Activated T-cell treated with anti-CD3 and anti-CD28 coated beads for 4 hours (primary cell): ENCODE measurements around the gene TBX2.
"Not testable (repeated sequence)": the region's sequence is repeated elsewhere in the genome, so short reads cannot be mapped to it uniquely, and the experiment has no call there.

Source experiments
- DNase-seq: peaks from one replicate; pipeline ENCODE4 v3.0.0-alpha.2; 2020

The TBX2 gene

DNA sequence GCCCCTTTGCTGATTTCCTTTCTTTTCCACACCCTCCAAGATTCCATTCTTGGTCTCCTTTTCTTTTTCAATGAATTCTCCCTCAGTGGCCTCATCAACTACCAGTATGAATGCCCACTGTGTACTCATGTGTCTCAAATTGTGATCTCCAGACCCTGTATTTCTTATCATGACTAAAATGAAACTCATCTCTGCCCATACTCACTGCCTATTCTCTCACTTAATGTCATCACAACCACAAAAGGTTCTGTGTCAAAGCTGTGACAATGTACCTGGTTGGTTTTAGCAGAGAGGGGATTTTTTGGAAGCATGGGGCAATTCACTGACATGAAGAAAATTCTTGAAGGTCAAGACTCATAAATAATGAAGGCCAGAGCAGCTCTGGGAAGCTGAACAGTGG is 41.1 kb downstream of the TBX2 start:
- DNase-seq, result no peak

DNA sequence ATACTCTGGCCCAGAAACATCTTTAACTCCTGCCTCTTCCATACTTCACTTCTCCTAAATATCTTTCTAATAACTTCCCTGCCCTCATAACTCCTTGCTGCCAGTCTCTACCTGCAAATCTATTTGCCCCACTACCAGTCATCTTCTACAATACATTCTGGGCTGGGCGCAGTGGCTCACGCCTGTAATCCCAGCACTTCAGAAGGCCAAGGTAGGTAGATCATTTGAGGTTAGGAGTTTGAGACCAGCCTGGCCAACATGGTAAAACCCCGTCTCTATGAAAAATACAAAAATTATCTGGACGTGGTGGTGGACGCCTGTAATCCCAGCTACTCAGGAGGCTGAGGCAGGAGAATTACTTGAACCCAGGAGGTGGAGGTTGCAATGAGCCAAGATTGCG is 41.9 kb downstream of the TBX2 start:
- DNase-seq, result not testable (repeated sequence)

DNA sequence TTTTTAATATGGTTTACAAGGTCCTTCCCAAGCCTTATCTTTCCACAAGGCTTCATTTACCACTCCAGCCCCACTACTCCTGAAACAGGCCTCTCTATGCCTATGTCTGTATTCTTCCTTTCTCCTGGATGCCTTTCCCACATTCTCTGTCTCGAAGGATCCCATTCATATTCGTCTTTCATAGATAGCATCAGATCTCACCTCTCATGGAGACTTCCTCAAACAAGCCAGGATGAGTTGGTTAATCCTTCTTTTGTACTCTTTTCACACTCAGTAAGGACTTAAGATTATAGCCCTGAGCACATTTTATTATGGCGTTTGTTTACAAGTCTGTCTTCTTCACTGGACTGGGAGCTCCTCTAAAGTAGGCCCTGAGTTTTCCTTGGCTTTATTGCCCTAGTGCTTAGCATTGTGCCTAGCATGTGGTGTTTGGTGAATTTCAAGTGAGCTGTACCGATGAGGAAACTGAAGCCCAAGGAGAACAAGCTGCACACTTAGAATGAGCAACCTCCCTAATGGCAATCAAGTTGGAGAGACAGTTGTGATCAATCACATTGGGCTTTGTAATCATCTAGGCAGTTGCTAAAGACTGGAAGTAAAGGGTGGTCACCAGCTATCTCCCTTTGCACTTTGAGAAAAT is 42.6 kb downstream of the TBX2 start:
- no peak for DNase-seq

DNA sequence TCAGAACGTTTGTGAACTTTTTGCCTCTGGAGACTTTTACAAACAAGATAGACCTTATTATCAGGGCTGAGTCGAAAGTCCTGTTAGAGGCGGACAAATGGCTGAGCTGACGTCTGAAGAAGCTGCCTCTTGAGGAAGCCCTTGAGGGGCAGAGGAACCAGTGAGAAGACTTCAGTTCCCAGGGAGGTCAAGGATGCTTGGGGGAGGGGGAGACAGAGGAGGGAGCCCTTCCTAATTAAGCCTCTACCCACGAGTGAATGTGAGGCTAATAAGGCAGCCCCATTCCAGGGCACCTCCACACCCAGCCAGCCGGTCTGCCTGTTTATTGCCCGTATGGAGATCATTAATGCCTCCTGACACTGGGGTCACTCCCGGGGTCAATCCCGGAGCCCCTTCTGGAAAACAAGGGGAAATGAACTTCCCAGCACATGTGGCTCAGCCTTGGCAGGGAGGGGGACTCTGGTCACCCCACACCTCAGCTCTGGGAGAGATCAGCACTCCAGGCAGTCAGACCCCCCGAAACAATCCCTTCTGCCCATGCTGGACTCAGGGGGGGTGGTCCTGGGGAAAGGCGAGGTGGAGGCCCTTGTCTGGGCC is 43.3 kb downstream of the TBX2 start:
- no peak for DNase-seq

DNA sequence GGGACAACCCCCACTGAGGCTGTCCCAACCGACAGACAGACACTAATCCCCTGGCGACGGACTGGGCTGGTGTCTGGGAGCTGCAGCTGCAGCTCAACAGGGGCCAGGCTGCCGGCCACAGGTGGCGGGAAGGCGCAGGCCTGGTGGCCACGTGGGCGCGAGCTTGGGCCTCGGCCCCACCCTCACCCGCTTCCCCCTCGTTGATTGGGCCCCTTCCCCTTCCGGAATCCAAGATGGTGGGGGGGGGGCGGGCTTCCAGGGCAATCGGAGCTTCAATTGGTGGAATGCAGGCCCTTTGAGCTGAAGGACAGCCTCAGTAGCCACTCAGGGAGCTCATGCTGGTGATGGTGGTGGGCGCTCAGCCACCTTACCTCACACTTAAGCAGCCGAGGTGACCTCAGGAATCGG is 43.8 kb downstream of the TBX2 start:
- no peak for DNase-seq

DNA sequence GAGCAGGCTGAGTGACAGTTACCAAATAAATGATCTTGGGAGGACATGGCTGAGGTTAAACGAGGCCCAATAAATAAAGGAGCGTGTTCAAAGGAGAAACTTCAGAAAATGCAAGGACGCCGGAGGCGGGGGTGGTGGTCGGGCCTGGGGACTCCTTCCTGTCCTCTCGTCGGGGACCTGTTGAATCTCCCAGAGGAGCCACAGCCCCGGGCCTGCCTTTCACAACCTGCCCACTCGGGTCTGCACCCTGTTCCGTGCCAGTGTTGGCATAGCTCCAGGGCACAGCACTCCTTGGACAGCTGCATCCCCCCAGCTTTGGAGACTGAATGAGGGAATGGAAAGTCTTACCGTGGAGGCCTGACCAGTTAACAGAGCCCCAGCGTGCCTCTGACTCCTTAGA is 44.4 kb downstream of the TBX2 start:
- DNase-seq, result no peak

DNA sequence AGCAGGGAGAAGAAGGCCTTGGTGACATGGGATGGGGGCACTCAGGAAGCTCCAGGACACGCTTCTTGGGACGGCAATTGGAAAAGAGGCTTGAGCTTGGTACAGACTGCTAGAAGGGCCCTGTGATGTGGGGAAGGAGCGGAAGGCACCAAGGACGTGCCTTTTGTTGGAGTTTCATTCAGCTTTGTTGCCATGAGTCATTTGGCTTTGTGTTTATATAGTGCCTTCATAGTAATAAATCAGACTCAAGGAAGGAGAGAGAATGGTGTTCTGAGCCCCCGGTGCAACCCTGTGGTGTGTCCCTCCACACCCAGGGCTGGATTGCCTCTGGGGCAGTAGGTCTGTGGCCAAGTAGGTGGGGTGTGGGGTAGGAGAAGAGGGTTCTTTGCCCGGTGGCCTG is 45.2 kb downstream of the TBX2 start:
- DNase-seq, result no peak

DNA sequence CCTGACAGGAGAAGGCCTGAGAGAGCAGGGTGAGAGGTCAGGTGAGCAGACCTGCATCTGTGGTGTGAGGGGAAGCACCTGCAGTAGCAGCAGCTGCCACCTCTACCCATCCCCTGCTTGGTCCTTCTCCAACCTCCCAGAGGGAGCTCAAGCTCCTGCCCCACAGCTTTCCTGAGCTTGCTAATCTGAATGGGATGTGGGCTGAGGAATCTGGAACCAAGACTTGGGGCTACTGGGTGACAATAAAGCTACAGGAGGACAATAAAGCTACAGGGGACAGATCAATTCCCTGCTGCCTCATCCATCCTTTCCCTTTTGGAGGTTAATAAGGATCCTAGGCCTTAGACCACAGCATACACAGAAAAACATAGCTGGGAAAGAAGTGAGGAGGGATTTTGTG is 47.7 kb downstream of the TBX2 start:
- DNase-seq, result no peak

DNA sequence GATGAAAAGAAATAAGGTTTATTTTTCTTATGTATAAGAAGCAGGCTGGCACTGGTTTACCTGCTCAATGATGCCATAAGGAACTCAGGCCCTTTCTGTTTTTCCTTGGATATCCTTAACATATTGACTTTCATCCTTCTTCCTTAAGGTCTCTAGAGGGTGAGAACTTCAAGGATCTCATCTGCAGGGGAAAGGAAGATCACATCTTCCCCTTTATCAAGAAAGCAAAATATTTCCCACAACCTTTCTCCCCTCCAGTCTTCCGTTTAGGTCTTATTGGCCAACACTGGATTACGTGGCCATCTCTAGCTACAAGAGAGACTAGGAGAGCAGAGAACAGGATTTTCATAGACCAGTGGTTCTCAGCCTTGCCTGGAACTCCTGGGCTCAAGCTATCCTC is 48.4 kb downstream of the TBX2 start:
- no peak for DNase-seq

DNA sequence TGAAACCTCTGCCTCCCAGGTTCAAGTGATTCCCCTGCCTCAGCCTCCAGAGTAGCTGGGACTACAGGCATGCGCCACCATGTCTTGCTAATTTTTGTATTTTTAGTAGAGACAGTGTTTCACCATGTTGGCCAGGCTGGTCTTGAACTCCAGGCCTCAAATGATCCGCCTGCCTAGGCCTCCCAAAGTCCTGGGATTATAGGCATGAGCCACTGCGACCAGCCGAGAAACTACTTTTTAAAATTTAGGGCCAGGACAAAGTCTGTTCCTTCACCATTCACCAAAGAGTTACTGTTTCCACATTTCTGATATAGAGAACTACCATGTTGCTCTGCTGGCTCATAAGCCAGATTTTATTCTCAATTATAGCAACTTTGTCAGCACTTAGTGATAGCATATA is 49.5 kb downstream of the TBX2 start:
- not testable (repeated sequence) for DNase-seq

DNA sequence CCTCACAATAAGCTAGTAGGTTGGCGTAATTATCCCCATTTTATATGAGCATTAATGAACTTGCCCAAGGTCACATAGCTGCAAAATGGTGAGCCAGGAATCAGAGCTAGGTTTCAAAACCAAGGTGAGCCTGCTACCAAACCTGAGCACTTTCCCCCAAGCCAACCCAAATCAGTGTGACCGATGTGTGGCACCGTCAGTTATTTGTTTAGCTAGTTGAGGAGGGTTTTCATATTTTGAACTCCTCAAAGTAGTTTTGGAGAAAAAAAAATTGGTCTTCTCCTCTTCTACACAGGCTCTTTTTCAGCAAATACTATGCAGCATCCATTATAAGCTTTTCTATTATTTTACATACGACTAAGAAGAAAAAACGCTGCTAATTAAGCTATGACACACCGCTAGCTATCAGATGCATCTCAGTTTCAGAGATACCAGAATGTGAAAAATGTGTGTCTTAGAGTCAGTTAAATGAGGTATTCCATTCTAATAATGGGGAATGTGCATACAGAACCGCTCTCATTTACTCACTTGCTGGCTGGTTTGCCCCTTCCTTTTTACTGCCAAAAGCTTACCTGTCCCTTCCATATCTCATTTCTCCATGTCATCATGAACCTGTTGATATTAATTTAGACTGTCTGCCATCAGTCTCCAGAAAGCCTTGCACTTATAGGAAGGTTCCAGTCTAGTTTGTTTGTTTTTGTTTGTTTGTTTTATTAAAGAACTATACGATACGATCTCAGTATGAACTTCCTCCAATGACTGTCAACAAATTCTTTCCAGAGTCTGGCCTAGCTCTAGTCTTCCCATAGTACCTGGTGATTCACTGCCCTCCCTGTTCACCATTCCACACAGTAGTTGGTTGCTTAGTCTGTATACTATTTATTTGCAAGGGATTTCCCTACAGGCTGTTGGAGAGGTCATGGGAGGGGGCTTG is 50.3 kb downstream of the TBX2 start:
- DNase-seq, result no peak

DNA sequence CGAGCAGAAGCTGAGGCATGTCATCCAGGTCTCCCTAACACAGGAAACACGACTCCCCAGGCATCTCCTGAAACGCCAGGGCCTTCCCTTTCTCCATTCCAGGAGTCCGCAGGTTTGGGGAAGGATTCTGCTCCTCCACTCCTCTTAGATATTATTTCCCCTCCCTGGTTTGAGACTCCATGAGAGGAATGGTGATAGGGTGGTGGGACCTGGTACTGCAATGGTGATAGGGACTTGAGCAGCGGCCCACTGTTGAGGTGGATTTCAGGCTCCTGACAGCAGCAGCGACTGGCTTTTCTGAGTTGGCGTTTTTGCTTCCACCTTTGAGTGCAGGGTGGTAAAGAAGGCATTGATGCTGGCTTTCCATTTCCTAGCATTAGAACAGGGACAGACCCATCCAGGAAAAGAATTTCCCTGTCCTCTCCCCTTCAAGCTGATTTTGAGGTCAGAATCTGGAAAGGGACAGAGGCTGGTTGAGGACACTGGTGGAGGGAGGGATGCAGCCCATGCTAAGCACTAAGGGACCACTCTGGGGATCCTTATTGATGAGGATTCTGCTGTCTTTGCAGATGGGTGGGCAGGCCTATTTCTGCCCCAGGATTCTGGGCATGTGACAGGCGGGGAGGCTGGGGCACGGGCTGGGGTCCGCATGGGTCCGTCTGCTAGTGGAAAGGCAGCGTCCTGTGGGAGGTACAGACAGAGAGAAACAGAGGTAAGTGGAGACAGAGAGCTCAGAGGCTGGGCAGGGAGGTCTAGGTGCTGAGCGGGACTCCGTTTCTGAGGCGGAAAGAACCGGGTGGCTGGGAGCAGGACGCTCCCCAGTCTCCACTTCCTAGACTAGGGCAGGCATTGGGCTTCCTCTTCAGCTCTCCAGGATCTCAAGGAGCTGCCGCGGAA is 51.2 kb downstream of the TBX2 start:
- no peak for DNase-seq

DNA sequence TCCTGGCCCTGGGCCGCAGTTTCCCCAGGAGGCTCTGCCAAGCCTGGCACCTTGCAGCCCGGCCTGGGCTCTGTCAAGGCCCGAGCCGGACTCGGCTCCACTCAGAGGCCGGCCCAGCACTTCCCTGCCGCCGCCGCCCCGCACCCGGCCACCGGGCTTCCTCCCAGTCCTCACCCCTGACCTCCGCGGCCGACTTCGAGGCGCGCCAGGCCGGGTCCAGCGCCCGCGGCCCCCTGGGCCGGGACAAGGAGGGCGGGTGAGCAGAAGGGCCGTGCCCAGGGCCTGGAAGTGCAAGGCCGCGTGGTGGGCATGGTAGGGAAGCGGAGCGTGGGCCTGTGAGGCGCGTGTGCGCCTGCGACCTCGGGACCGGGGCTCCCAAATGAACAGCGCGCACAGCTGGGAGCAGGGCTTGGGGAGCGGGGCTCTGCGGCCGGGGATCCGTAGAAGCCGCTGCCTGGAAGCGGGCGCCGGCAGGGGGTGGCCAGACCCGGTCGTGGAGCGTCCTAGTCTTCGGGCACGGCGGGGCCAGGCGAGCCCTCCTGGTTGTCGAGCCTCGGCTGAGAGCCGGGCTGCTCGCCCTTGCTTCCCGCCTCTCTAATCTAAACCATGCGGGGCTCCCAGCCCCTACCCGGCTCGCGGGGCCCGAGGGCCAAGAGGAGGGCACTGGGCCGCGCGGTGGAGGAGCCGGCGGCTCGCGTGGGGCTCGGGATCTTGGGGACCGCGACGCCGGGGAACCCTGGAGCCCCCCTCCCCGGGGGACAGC is 52.1 kb downstream of the TBX2 start:
- no peak for DNase-seq

DNA sequence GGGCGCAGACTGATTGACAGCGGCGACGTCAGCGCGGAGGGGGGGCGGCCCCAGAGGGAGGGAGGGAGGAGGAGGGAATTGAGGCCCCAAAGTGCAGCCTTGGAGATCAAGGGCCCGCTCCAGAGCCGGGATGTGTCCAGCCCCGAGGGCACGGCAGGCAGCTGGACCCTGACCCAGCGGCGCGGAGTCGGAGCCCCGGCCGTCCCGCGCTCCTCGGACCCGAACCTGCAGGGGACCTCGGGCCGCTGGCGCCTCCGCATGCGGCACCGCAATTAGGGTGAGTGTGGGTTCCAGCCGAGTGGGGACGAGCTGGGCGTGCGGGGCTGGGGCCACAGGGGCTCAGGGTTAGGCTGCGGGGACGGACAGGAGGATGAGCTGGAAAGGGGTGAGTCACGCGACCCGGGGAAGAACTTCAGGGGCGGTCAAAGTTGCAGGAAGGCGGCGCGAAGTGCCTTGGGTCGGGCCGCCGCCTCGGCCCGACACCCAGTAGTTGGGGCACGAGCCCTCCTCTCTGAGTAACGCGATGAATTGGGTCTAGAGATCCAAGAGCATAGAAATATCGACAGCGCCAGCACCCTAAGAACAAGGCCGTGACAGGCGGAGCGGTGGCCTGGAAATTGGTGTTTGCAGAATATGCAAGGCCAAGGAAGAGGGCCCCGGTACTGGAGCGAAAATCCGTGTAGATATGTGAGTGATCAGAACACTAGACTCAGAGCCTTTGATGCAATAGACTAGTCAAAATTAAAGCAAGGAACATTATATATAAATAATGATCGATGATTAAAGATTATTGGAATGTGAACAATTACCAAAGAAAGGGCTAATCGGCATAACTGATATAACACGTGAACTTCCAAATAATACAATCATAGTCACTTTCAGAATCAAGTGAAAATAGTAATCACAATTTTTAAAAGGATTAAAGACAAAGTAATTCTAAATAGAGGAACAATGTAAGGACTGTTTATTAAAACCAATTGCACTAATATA is 53.0 kb downstream of the TBX2 start, which contains the start of gene TBX4:
Gene TBX4, plus strand, starts transcription at position 122 of the 990 bp plus-strand sequence. CDS start 4,069 bp downstream, outside the sequence.
- no peak for DNase-seq

DNA sequence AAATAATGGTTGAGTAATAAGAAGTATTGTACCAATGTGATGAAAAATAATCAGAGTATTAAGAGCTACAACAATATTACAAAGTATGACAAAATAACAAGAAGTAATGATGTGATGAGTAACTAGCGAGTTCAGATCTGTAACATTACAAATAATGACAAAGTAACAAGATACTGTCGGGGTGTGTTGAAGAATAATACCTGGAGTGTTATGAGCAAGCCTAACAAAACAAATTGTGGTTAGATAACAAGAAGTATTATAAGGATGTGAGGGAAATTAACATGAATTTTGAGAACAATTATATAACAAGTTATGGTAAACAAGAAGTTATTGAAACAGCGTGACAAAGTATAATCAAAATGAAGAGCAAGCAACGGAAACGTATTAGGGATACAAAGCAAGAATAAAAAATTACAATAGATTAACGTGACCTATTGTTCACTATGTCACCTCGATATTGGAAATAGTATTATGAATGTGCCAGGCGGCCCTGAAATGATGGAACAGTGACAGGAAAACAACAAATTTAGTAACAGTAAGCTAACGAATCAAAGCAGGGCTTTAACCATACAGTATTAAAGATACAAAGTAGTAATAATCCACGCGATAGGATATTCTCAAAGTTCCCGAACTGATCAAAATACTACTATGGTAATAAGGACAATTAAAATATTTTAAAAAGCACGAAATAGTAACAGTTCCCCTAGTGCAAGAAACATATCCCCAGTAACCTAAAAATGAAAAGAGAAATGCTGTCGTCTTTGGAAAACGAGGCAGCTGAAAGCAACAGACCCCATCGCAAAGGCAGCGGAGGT is 54.1 kb downstream of the TBX2 start:
- DNase-seq, result no peak

DNA sequence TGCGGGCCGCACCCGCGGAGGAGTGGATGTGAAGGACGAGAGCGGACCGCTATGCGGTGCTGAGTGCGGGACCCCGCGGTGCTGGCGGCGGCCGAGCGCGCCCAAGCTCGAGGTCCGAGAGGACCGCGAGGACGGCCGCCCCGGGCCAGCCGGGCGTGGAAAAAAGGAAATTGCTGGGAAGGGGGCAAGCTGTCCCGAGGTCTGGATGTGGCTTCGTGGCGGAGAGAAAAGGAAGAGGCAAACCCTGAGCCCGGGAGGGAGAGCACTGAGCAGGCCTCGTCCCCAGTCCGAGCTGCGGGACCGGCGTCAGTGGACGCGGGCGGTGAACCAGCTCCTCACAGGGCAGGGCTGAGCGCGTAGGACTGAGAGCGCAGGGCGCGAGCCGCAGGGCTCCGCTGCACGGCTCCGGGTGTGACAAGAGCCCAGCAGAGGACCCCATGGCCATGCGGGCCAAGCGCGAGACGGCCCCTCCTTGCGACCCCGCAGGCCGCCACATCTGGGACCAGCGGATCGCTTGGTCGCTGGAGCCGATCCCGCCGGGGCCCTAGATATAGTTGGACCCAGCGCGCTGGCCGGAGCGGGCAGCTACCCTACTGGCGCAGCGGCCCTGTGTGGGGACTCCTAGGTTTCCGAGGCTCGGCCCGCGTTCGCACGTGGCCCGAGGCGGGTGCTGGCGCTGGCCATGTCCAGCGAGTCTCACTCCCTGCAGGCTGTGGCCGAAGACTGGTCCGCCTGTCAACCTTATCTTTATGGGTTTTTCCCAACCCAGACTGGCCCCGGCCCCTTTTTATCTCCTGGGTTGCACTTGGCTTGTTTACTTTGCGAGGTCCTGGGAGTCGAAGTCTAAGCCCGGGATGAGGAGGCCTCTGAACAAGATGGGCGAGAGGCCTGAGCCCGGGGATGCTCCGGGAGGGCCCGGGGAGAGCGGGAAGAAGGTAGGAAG is 55.0 kb downstream of the TBX2 start:
- DNase-seq, result no peak

DNA sequence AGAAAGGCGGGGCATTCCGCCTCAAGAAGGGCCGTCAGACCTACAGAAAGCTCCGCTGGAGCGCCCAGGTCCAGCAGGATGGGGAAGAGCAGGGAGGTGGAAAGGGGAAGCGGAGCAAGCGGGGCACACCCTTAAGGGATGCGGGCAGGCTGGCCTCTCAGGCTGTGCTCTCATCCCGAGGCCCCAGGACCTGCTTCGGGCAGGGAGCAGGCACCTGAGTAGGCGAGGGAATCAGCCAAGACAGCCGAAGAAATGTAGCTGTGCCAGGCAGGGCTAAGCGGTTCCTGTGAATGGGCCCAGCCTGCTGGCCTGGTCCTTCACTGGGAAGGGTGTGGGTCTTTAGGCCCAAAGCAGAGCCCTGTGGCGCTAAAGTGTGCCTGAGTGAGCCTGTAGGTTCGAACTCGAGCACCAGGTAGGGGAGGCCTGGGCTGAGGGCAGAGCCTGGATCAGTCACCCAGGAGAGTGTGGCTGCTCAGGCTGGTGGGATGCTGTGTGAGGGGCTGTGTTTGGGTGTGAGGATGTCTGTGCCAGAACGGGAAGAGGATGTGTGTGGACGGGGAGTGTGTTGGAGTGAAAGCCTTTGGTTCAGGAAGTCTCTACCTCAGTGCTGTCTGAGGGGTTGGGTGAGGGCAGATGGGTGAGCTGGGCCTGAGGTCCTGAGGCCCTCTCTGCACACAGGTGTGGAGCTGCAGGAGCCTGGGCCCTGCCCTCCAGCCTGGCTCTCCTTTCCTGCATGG is 55.8 kb downstream of the TBX2 start:
- no peak for DNase-seq
